Lower lobe of right lung (tissue), 2 donors: ENCODE data around the gene MLYCD. TPM values are rescaled to one million over a fixed set of nuclear protein-coding genes. Genes with fewer than 3 reads are reported as not detected.
"Not testable (repeated sequence)": the region's sequence is repeated elsewhere in the genome, so short reads cannot be mapped to it uniquely, and the experiment has no call there.

ENCODE experiments used
- ATAC-seq, 2 donors: fragments of 200-7000 bp; cut with Tn5 transposase; one replicate each; pipeline ENCODE4 v1.9.1; 2020 to 2022; ENCODE audit warnings: mild to moderate bottlenecking in 2 of 2, moderate library complexity in 2 of 2
- DNase-seq: peaks from one replicate; pipeline ENCODE4 v3.0.0-alpha.2; 2020
- H3K27ac ChIP-seq: fragments of 200-600 bp; one replicate; pipeline ENCODE4 v1.8.0; 2022
- H3K27me3 ChIP-seq: fragments of 200-600 bp; one replicate; pipeline ENCODE4 v1.8.0; 2022; ENCODE audit warnings: low read depth
- H3K36me3 ChIP-seq: fragments of 200-600 bp; one replicate; pipeline ENCODE4 v1.8.0; 2022; ENCODE audit warnings: mild to moderate bottlenecking
- H3K4me1 ChIP-seq: fragments of 200-600 bp; one replicate; pipeline ENCODE4 v1.8.0; 2022
- H3K4me3 ChIP-seq: fragments of 200-600 bp; one replicate; pipeline ENCODE4 v1.8.0; 2022; ENCODE audit warnings: mild to moderate bottlenecking
- H3K9me3 ChIP-seq: fragments of 200-600 bp; one replicate; pipeline ENCODE4 v1.8.0; 2022
- intact Hi-C: fragments of 100-400 bp; cut with DNase I; formaldehyde crosslinking; loops from one replicate; pipeline ENCODE4 v1.11.0; 2022
- total RNA-seq: library from RNA; stranded (reverse); fragmentation: NEBNext Ultra II Directional; extraction: Animal tissue kit (Norgen Biotek cat#: 25700); gene quantifications from one replicate; pipeline ENCODE4 v1.2.1, GENCODE V29; 2021
- TF ChIP-seq, protein P1 (sequence below): fragments of 200-600 bp; IDR thresholded peaks from one replicate; pipeline ENCODE4 v1.8.0; 2022; ENCODE audit warnings: antibody characterized with exemption, mild to moderate bottlenecking
- donor health status: DM: no; HTN: yes; CAD: no; lungs with severe emphysema.

The MLYCD gene
- total RNA-seq, 1 donor from 2014 or later: 9.1 TPM

GRCh38 chr16:83946781-83947566, 48.1 kb downstream of the MLYCD start:
- intact Hi-C loops: no loop called here
- no peak for ATAC-seq
- no peaks in the 10 kb centered on the region for H3K4me1 ChIP-seq
- no peaks in the 10 kb centered on the region for H3K27me3 ChIP-seq
- H3K4me3 ChIP-seq: no peak overlapping the region
- H3K27ac ChIP-seq: no peak overlapping the region
- DNase-seq: no peak
- no peaks in the 10 kb centered on the region for H3K36me3 ChIP-seq
- H3K9me3 ChIP-seq: no peaks in the 10 kb centered on the region
- TF ChIP-seq, protein P1, sequence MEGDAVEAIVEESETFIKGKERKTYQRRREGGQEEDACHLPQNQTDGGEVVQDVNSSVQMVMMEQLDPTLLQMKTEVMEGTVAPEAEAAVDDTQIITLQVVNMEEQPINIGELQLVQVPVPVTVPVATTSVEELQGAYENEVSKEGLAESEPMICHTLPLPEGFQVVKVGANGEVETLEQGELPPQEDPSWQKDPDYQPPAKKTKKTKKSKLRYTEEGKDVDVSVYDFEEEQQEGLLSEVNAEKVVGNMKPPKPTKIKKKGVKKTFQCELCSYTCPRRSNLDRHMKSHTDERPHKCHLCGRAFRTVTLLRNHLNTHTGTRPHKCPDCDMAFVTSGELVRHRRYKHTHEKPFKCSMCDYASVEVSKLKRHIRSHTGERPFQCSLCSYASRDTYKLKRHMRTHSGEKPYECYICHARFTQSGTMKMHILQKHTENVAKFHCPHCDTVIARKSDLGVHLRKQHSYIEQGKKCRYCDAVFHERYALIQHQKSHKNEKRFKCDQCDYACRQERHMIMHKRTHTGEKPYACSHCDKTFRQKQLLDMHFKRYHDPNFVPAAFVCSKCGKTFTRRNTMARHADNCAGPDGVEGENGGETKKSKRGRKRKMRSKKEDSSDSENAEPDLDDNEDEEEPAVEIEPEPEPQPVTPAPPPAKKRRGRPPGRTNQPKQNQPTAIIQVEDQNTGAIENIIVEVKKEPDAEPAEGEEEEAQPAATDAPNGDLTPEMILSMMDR: no peak

GRCh38 chr16:83947642-83948234, 48.8 kb downstream of the MLYCD start:
- H3K9me3 ChIP-seq: no peaks in the 10 kb centered on the region
- H3K4me1 ChIP-seq: peaks cover 5% of the 10 kb centered on the region
- intact Hi-C loops: no loop called here
- DNase-seq: no peak
- TF ChIP-seq, protein P1: no peak
- H3K27me3 ChIP-seq: no peaks in the 10 kb centered on the region
- ATAC-seq: no peak
- no peak overlapping the region for H3K27ac ChIP-seq
- no peaks in the 10 kb centered on the region for H3K36me3 ChIP-seq
- no peak overlapping the region for H3K4me3 ChIP-seq

- Histone ChIP-seq H3K27me3 (no peaks in the 10 kb centered on the region), H3K36me3 (no peaks in the 10 kb centered on the region), H3K4me1 (peaks cover 19% of the 10 kb centered on the region), H3K9me3 (no peaks in the 10 kb centered on the region), H3K27ac (no peak overlapping the region), H3K4me3 (no peak overlapping the region)
- TF ChIP-seq, protein P1: no peak
- intact Hi-C loops: no loop called here
- ATAC-seq (no peak), DNase-seq (no peak)
These were observed 50.2 kb downstream of the MLYCD start for GRCh38 chr16:83948914-83949723.

- peaks cover 25% of the 10 kb centered on the region for H3K4me1 ChIP-seq
- H3K4me3 ChIP-seq: no peak overlapping the region
- H3K36me3 ChIP-seq: no peaks in the 10 kb centered on the region
- intact Hi-C loops: no loop called here
- no peaks in the 10 kb centered on the region for H3K27me3 ChIP-seq
- ATAC-seq (no peak), DNase-seq (no peak)
- H3K27ac ChIP-seq: no peak overlapping the region
- TF ChIP-seq, protein P1: no peak
- no peaks in the 10 kb centered on the region for H3K9me3 ChIP-seq
These were observed 50.7 kb downstream of the MLYCD start for GRCh38 chr16:83949724-83950001.

DNA sequence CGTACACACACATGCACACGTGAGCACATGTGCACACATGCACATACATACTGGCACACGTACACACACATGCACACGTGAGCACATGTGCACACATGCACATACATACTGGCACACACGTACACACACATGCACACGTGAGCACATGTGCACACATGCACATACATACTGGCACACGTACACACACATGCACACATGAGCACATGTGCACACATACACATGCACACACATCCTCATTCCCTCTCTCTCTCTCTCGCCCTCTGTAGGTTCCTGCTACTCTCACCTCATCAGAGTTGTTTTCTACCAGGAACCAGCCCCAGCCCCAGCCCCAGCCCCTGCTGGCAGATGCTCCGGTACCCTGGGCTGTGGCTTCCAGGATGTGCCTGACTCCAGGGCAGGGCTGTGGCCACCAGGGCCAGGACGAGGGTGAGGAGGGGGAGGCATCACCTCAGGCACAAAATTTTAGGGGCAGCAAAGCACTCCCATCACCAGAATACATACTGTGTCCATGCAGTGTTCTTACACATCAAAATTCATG, 52.0 kb downstream of the MLYCD start:
- H3K36me3 ChIP-seq, ATAC-seq, H3K4me3 ChIP-seq, intact Hi-C loops, DNase-seq, H3K27me3 ChIP-seq, H3K9me3 ChIP-seq, H3K27ac ChIP-seq: not testable (repeated sequence)
- H3K4me1 ChIP-seq: peaks cover 28% of the 10 kb centered on the region
